IPS-15b (cell line): Measurements from ENCODE around the gene PLCZ1.

Experiments
- H3K27me3 ChIP-seq: one replicate; pipeline ENCODE4 v1.6.1; 2013; ENCODE audit warnings: low read length; ENCODE audit not compliant: control insufficient read depth, insufficient read depth
- H3K36me3 ChIP-seq: one replicate; pipeline ENCODE4 v1.6.1; 2013; ENCODE audit warnings: low read length; ENCODE audit not compliant: control insufficient read depth, insufficient read depth
- H3K4me1 ChIP-seq: one replicate; pipeline ENCODE4 v1.6.1; 2013; ENCODE audit warnings: mild to moderate bottlenecking, low read length; ENCODE audit not compliant: control insufficient read depth, insufficient read depth
- H3K4me3 ChIP-seq: one replicate; pipeline ENCODE4 v1.5.1; 2013; ENCODE audit warnings: low read depth, low read length
- H3K9ac ChIP-seq: one replicate; pipeline ENCODE4 v1.6.1; 2013; ENCODE audit warnings: low read depth, mild to moderate bottlenecking, low read length
- H3K9me3 ChIP-seq: one replicate; pipeline ENCODE4 v1.6.1; 2013; ENCODE audit warnings: mild to moderate bottlenecking, low read length; ENCODE audit not compliant: control insufficient read depth, insufficient read depth

The PLCZ1 gene

DNA sequence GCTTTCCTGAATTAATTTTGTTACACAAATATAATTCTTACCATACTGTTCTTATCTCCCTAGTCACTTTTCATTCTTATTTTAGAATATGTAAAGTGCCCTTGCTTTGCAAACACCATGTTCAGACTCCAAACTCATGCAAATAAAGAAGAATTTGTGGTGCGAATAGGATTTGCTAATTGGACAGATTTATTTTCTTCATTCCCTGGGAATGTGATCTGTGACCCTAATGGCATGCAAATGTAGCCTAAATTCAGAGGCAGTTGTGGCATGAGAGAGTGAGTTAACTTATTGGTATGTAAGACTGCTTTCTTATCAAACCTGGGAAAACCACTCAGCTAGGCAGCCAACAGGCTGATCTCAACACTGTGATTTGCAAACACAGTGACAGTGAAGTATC lies 10.1 kb upstream of the PLCZ1 start:
- Histone ChIP-seq H3K36me3 (no peaks in the 10 kb centered on the region), H3K4me3 (no peak overlapping the region), H3K27me3 (no peaks in the 10 kb centered on the region), H3K4me1 (peaks cover 30% of the 10 kb centered on the region), H3K9me3 (no peaks in the 10 kb centered on the region), H3K9ac (no peak overlapping the region)

DNA sequence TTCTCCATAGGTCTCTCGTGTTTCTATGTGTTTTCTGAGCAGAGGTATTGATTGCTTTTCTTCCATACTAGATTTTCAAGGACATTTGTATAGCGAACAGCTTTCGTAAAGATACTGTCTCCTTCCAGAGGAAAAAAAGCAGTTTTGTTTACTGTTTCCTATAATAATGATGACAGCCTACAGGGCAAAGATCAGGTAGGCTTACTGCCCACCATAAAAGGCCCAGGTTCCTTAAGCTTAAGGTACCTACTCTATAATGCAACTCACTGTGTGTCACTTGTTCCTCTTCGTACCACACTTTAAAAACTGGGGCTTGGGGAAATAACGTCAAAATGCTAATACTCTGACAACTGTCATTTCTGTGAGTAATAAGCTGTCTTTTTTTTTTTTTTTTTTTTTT lies 6.7 kb downstream of the PLCZ1 start:
- Histone ChIP-seq H3K27me3 (no peaks in the 10 kb centered on the region), H3K9me3 (no peaks in the 10 kb centered on the region), H3K36me3 (no peaks in the 10 kb centered on the region), H3K4me1 (no peaks in the 10 kb centered on the region), H3K9ac (no peak overlapping the region), H3K4me3 (no peak overlapping the region)

DNA sequence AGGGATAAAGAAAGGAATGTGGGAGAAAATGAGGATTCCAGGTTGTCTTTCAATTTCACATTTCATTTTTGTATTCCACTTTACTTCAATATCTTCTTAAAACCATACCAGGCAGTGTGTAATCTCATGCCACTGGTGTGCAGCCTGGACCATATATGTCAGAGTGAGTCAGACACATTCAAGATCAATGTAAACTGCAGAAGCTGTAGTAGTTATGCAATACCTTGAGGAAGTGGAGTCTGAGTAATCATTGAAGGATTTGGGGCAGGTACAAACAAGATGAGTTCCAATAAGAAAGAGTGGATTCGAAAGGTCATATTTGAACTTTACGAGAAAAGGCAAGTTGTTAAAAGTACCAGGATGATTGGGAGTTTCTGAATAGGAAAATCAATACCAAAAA lies 14.1 kb downstream of the PLCZ1 start:
- H3K4me1 ChIP-seq, result no peaks in the 10 kb centered on the region
- no peaks in the 10 kb centered on the region for H3K9me3 ChIP-seq
- no peak overlapping the region for H3K4me3 ChIP-seq
- H3K9ac ChIP-seq, result no peak overlapping the region
- no peaks in the 10 kb centered on the region for H3K27me3 ChIP-seq
- no peaks in the 10 kb centered on the region for H3K36me3 ChIP-seq

DNA sequence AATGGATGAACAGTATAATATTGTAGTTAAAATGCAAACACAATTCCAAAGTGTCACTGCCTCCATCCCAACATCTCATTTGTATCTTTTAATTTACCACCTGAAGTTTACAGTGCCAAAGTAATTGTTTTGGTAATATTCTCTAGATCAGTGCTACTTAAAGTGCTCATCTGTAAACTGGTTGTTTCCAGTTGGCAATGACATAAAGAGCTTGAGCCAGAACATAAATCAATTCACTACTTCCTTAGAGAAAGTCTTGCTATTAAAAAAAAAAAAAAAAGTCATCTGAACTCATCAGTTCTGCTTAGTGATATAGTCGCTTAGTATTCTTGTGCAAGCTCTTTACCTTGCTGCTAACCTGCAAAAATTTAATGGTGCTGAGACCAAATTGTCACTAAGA lies 16.4 kb downstream of the PLCZ1 start:
- no peak overlapping the region for H3K9ac ChIP-seq
- H3K4me1 ChIP-seq, result no peaks in the 10 kb centered on the region
- no peaks in the 10 kb centered on the region for H3K9me3 ChIP-seq
- no peak overlapping the region for H3K4me3 ChIP-seq
- no peaks in the 10 kb centered on the region for H3K27me3 ChIP-seq
- H3K36me3 ChIP-seq, result no peaks in the 10 kb centered on the region

DNA sequence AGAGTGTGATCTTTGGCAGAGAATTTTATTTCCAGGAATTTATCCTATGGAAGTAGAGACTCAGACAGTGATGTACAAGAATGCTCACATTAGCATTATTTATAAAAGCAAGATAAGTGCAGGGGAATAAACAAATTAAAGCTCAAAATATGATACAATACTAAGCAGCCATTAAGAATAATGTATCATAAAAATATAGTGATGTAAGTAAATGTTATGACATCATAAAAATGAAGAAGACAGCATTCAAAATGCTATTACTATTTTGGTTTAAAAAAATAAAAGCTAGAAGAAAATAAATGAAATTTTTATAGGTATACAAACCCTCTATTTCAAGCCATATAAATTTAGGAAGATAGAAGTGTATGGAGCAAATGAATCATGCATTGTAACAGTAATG lies 17.1 kb downstream of the PLCZ1 start:
- Histone ChIP-seq H3K36me3 (no peaks in the 10 kb centered on the region), H3K9me3 (no peaks in the 10 kb centered on the region), H3K4me3 (no peak overlapping the region), H3K9ac (no peak overlapping the region), H3K4me1 (no peaks in the 10 kb centered on the region), H3K27me3 (no peaks in the 10 kb centered on the region)

DNA sequence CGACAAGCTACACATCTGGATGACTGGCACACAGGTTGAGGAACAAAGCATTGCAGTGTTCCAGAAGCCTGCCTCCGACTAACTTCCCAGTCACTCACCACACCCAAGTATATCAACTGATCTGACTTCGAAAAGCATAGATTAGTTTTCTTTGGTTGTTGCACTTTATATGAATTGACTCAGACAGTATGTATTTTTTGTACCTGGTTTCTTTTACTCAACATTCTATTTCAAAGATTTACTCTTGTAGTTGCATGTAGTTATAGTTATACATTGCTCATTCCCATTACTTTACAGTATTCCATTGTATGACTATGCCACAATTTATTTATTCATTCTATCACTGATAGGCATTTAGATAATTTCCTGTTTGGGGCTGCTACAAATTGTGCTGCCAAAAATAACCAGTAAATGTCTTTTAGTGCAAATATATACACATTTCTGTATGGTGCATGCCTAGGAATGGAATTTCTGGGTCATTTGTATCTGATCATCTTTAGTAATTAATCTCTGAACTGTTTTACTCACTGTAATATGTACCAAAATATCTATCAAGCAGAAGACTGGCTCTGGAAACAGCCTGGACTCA lies 17.8 kb downstream of the PLCZ1 start:
- Histone ChIP-seq H3K27me3 (no peaks in the 10 kb centered on the region), H3K4me1 (no peaks in the 10 kb centered on the region), H3K36me3 (no peaks in the 10 kb centered on the region), H3K9ac (no peak overlapping the region), H3K4me3 (no peak overlapping the region), H3K9me3 (no peaks in the 10 kb centered on the region)

DNA sequence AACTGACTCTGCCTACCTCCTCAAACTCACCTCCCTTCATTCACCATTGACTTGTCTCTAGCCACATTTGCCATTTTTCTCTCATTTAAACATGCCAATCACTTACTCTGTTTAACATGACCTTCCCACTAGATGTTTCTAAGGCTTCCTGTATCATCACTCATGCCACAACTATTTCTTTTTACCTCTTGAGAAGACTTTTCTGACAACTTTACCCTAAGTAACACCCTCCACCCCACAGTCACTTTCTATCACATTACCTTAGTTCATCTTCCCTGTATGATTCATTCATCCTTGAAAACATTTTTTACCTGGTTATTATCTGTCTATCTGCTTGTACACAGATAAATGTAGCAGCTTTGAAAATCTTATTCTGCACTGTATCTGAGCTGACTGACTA lies 19.4 kb downstream of the PLCZ1 start:
- Histone ChIP-seq H3K9ac (no peak overlapping the region), H3K36me3 (no peaks in the 10 kb centered on the region), H3K9me3 (no peaks in the 10 kb centered on the region), H3K4me1 (no peaks in the 10 kb centered on the region), H3K4me3 (no peak overlapping the region), H3K27me3 (no peaks in the 10 kb centered on the region)

DNA sequence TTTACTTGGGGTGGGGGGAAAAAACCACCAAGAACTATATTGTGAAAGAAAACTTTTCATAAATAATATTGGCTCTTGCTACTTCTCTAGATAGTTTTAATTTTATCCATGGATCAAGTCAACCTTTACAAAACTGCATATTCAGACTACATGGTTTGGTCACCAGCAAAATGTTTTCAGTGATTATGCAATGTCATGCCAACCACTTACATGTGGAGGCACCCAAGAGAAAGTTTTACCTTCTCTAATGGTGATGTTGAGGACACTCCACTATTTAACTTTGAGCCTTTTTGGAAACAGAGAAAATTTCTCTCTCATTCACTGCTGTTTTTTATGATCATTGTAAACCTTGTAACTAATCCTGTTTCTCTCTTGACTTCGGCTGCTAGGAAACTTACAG lies 21.6 kb downstream of the PLCZ1 start:
- H3K9me3 ChIP-seq, result no peaks in the 10 kb centered on the region
- no peaks in the 10 kb centered on the region for H3K36me3 ChIP-seq
- H3K4me1 ChIP-seq, result no peaks in the 10 kb centered on the region
- H3K9ac ChIP-seq, result no peak overlapping the region
- no peaks in the 10 kb centered on the region for H3K27me3 ChIP-seq
- no peak overlapping the region for H3K4me3 ChIP-seq

DNA sequence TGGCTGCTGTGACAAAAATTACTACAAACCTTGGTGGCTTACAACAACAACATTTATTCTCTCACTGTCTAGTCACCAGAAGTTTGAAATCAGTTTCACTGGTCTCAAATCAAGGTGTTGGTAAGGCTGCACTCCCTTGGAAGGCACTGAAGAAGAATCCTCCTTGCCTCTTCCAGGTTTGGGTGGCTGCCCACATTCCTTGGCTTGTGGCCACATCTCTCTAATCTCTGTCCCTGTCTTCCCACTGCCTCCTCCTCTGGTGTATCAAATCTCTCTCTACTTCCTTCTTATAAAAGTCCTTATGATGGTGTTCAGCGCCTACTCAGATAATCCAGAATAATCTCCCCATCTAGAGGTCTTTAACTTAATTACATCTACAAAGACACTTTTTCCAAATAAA lies 31.0 kb downstream of the PLCZ1 start:
- Histone ChIP-seq H3K9me3 (no peaks in the 10 kb centered on the region), H3K4me1 (no peaks in the 10 kb centered on the region), H3K27me3 (no peaks in the 10 kb centered on the region), H3K4me3 (no peak overlapping the region), H3K9ac (no peak overlapping the region), H3K36me3 (no peaks in the 10 kb centered on the region)

DNA sequence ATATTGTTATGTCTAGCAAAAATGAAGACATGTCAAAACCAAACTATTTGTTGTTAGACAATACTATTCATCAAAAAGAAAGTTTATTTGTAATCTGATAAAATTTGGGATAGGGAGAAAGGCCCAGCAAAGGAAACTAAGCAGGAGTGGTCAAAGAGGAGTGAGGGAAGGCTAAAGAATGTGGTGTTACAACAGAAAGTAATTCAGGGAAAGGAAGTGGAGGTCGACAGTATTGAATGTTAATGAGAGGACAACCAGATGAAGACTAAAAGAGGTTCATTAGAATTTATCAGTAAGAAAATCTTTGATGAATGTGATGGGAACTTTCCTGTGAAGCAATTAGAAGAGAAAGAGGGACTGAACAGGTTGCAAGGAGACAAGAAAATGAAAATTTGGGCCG lies 33.9 kb downstream of the PLCZ1 start:
- no peaks in the 10 kb centered on the region for H3K27me3 ChIP-seq
- H3K36me3 ChIP-seq, result no peaks in the 10 kb centered on the region
- no peaks in the 10 kb centered on the region for H3K9me3 ChIP-seq
- H3K4me3 ChIP-seq, result no peak overlapping the region
- H3K9ac ChIP-seq, result no peak overlapping the region
- H3K4me1 ChIP-seq, result no peaks in the 10 kb centered on the region

DNA sequence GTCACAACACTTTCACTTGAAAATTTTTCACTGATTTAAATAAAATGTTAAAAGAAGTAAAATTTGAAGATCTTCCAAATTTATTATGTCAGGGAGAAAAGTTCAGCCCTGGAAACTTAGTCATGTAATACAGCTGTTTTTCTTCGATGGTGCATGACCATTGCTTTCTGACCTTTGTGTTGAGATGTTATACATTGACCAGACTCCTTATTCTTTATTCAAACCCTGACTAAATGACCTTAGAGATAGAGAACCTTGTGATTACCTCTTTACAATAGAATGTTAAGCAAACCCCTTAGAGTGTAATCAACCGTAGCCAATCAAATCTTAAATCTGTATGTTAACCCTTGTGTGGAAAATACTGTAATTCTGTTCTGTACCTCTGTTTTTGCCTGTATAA lies 34.5 kb downstream of the PLCZ1 start:
- Histone ChIP-seq H3K36me3 (no peaks in the 10 kb centered on the region), H3K27me3 (no peaks in the 10 kb centered on the region), H3K4me1 (no peaks in the 10 kb centered on the region), H3K9me3 (no peaks in the 10 kb centered on the region), H3K4me3 (no peak overlapping the region), H3K9ac (no peak overlapping the region)

DNA sequence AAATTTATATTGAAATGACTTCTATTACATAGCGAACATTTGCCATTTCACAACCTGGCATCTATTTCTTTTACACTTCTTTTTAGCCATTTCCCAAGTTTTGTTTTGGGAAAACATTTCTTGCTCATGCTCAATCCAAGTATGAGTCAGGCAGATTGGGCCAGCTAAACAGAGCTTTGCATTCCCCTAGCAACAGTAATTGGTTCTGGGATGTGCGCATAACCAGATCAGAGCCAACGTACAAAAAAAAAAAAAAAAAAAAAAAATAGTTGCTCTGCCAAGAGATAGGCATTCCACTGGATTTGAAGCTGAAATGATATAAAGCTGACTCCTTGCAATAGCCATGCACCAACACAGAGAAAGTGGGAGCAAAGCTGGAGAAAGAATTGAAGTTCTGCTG lies 37.5 kb downstream of the PLCZ1 start:
- no peaks in the 10 kb centered on the region for H3K36me3 ChIP-seq
- H3K4me1 ChIP-seq, result no peaks in the 10 kb centered on the region
- H3K9ac ChIP-seq, result no peak overlapping the region
- H3K27me3 ChIP-seq, result no peaks in the 10 kb centered on the region
- no peak overlapping the region for H3K4me3 ChIP-seq
- H3K9me3 ChIP-seq, result no peaks in the 10 kb centered on the region
